Activated T-helper 9 cell treated with anti-CD3 and anti-CD28 coated beads, Interleukin-2, amount 50 U/mL, for 16 hours (primary cell): ENCODE results near the gene C1QL2.

ENCODE experiments used
- DNase-seq: peaks from one replicate; pipeline ENCODE4 v3.0.0-alpha.2; 2020; ENCODE audit warnings: low read depth

C1QL2 gene

DNA sequence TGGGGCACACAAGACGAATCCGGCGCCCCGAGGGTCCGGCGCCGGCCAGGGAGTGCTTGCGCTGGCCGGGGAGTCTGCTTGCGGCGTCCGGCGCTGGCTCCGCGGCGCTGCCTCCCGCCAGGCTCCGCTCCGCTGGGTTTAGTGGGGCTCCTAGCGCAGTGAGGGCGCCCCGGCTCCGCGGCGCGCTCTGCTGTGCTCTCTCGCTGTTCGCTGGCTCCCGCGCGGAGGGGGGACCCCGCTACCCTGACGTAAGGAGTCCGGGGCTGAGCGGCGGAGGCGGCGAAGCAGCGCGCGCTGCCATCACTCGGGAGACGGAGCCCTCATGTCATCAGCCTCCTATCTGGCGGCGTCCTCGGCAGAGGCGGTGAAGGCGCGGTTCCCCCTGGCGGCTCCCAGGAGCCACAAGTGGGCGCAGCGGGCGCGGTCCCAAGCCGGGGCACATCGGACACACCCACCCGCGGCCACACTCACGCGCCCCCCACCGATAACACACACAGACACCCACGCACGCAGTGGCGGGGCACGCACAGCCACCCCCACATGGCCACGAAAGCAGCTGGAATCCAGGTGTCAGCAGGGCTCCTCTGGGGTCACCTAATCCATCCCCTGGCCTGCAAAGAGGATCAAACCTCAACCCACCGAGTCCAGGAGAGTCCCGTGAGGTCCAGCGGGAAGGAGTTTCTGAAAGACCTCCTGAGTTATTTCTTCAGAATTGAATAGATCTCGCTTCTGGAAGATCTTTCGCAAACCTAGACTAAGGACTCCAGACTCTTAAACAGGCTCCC is at the start of gene C1QL2:
TSS of gene C1QL2 (minus strand) at position 189 of the 785 bp plus-strand sequence. CDS start 482 bp downstream, outside the sequence.
- DNase-seq, result no peak

- DNase-seq, result no peak
Observed at GRCh38 chr2:119207447-119207846, 48.9 kb upstream of the C1QL2 start.

- DNase-seq, result no peak
Observed at GRCh38 chr2:119206201-119206600, 47.6 kb upstream of the C1QL2 start.

DNA sequence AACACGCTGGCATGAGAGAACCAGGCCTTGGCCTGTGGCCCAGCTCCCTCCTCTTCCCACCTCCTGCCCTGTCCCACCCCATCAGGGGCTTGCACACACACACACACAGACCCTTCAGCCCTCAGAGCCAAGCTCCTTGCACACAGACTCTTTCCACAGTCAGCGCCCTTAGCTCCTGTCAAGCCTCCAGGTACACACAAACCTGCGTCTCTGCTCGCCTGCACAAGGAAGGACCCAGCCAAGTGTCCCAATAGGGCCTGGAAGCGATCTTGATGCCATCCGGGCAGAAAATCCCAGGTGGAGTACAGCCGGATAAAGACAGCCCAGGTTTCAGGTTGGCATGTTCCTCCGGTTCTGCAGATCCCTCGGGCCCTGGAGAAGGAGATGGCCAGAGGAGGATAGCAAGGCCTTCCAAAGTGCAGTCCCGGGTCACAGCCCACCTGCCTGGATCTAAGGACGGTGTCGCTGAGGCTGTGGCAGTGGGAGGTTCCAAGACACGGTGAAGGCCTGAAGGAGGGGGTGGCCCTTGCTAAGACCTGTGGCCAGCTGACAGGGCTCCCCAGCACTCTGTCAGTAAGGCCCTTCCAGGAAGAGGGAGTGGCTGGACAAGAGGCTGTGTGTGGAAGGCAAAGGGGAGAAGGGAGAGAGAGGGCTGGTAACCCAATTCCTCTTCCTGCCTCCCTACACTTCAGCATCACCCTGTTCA is 46.6 kb upstream of the C1QL2 start:
- no peak for DNase-seq

DNA sequence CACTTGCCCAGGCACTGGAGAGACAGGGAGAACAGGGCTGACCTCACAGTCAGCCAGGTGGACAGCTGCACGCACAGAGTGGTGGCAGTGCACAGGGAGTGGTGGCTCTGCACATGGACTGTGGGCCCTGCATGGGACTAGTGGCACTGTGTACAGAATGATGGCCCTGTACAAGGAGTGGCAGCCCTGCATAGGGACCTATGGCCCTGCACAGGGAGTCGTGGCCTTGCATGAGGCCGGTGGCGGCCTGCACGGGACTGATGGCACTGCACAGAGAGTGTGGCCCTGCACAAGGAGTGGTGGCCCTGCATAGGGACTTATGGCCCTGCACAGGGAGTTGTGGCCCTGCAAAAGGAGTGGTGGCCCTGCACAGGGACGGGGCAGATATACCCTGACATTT is 46.0 kb upstream of the C1QL2 start:
- no peak for DNase-seq

DNA sequence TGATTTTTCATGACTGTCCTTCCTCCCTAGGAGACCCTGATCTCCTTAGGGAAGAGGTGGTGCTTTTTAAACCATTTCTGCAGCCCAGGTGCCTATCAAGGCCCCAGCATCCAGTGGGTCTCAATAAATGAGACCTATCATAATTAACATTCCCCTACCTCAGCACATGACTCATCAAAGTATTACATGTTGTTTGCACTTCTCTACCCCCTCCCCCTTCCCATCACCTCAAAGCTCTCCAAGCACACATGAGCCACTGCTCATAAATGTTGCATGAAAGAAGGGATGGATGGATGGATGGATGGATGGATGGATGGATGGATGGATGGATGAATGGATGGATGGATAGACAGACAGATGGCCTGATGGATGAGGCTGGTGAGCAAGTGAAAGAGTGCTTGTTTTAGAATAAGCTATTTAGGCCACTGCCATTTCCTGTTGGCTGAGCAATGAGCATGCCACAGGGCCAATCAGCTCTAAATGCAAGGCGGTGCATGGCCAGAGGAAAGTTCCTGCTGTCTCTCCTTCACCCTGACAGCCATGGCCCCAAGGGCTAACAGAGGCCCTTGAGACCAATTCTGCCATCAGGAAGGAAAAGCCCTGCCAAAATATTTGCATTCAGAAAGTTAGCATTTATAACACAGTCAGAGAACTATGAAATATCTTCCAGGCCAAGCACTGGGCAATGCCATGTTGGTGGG is 44.2 kb upstream of the C1QL2 start:
- DNase-seq, result no peak

- DNase-seq, result no peak
Observed at GRCh38 chr2:119201815-119202214, 43.3 kb upstream of the C1QL2 start.

DNA sequence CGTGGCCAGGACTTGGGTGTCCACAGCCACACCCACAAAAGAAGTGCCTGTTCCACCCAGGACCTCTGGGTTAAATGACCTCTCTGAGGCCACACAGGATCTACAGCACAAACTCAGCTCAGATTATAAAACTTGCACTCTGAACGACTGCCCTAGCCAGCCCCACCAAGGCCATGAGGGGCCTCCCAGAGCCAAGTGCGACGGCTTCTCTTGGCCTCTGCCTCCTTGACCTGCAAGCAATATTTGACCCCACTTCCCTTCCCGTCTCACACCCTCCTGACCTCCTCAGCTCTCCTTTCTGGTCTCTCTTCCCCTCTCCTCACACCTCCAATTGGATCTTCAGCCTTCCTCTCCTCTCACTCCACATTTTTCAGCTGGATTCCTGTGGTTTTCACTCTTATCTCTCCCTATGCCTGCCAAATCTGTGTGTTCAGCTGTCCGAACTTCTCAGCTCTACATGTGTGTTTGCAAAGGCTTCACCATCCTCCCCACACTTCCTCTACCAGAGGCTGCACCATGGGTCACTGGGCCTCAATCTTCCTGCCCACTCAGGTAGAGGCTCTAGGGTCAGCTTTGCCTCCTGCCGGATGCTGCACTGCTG is 39.8 kb upstream of the C1QL2 start:
- no peak for DNase-seq

GRCh38 chr2:119197529-119198239 is 39.1 kb upstream of the C1QL2 start:
- DNase-seq, result no peak

- no peak for DNase-seq
Observed at GRCh38 chr2:119197126-119197405, 38.5 kb upstream of the C1QL2 start.

DNA sequence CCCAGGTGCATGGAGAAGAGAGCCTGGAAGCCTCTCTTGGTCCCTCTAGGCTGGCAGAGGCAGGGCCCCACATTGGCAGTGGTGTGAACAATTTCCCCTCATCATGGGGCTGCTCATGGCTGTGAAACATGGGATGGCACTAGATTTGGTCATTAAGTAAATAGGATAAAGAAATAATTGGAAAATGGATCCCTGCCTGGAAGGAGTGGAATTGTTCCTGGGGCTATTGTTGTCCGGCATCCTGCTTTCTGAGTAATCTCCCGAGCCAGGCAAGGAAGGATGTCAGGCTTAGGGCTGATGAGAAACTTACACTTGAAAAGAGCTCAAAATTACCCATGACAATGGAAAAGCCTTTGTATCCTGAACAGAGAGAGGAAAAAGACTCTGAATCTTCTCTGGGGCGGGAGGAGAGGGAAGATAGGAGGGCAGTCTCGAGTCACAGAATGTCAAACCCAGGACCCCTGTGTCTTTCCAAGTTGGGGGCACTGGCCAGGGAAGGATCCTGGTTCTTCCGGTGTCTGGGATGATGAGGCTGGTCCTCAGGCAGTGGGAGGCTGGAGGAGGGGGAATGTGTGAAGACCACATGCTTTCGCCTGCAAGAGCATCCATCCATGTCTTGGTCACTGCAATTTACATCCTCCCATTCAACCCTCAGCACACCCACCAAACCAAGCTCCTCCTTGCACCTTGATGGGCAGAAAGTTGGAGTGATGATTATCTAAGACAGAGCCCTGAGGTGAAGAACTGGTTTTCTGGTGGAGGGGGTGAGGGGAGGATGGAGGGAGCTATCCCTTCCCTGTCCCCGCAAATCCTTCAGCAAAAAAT is 38.0 kb upstream of the C1QL2 start:
- DNase-seq, result no peak

DNA sequence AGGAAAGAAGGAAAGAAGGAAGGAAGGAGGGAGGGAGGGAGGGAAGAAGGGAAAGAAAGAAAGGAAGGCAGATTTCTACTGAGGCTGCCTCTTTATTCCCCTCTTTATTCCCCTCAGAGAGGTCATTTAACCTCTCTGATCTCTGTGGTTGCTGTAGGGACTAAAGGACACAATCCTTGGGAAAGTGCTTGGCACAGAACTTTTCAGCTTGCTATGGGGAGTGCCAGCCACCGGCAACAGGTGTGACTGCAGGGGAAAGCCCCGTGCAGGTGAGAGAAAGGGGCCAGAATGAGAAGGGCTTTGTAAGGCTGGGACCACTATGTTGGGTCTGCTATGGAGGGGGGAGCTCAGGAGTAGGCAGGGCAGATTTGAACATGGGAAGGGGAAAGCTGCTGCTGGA is 37.3 kb upstream of the C1QL2 start:
- no peak for DNase-seq

GRCh38 chr2:119195001-119195400 is 36.5 kb upstream of the C1QL2 start:
- DNase-seq, result no peak

DNA sequence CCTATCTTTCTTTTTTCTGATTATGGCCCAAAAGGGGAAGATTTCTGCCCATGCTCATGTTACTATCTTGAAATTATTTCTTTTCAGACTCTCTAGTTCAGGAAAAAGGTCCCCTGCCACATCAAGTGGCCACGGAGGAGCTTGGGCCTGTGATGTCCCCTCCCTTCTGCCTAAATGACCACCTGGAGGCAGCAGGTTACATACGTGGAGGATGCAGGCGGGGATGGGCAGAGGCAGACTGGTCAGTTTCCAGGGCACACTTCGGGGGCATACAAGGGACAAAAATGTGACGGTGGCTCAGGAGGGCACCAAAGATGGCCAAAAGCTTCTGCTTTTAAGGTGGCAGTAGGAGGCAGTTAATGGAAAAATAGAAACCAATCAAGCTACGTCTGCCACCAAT is 34.3 kb upstream of the C1QL2 start:
- no peak for DNase-seq

DNA sequence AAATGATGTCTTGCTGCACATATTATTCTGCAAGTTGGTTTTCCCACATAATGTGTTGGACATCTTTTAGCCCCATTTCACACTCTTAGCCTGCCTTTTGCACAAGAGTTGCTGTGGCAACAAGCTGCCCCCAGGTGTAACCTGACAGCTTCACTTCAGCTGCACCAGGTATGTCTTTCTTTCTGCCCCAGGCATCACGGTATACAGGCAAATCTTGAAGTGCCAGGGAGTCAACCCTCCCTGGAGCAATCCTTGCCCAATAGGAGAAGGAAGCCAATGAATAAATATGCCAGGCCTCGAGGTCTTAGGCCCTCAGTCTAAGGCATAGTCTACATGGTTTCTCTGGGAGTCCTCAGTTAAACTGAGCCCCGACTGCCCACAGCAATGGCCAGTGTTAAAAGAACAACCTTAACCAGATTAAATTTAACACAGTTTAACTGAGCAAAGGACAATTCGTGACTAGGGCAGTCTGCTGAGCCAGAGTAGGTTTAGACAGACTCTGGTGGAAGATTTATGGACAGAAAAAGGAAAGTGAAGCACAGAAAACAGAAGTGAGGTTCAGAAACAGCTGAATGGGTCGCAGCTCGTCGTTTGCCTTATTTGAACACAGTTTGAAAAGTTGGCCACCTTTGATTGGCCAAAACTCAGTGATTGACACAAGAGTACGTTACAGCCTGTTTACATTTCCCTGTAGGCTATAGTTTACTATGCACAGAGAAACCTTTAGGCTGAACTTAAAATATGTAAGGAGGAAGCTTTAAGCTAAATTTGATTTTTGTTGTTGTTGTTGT is 32.0 kb upstream of the C1QL2 start:
- DNase-seq, result no peak

GRCh38 chr2:119184512-119184911 is 26.0 kb upstream of the C1QL2 start:
- no peak for DNase-seq

DNA sequence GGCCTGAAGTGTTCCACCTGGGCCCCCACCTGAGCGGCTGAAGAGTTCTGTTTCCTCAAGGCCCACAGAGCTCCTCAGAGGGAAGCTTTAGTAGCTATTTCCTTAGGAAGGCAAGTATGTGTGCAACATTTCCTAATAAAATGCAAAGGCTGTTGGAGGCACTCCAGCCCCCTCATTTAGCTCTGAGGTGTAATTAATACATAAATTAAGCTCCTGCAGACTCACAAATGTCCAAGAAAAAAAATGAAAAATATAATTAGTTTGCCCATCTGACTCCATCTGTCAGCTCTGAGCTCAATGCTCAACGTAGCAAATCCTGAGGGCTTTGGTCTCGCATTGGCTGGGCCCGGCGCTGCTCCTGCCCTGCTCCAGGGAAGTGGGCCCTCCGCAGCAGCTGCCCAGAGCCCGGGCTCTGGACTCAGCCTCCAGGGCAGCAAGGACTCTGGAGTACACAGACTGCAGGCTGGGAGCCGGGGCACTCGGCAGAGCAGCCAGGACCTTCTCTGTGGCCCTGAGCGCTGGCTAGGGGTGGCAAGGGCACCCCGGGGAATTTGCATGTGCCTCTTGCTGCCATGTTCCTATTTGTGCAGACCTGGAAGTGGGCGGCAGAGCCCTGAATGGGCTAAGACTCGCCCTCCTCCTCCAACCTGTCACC is 23.4 kb upstream of the C1QL2 start:
- no peak for DNase-seq

- DNase-seq, result no peak
Observed at GRCh38 chr2:119181391-119181790, 22.8 kb upstream of the C1QL2 start.

GRCh38 chr2:119180892-119181291 is 22.3 kb upstream of the C1QL2 start:
- no peak for DNase-seq

GRCh38 chr2:119179991-119180390 is 21.4 kb upstream of the C1QL2 start:
- no peak for DNase-seq
